Natural killer cell (primary cell): ENCODE data around the gene USP17L24. TPM values are rescaled to one million over a fixed set of nuclear protein-coding genes. Genes with fewer than 3 reads are reported as not detected.
"Not testable (repeated sequence)": the region's sequence is repeated elsewhere in the genome, so short reads cannot be mapped to it uniquely, and the experiment has no call there.

ENCODE experiments used
- ATAC-seq, 3 donors: fragments of 150-1000 bp in 2 of 3; fragments of 200-7000 bp in 1 of 3; cut with Tn5 transposase; 1 replicate in 1 of 3; 2 replicates in 2 of 3; pipeline ENCODE4 v1.10.0; 2021; ENCODE audit warnings: mild to moderate bottlenecking in 2 of 3, moderate library complexity in 2 of 3
- DNase-seq, 2 donors: peaks; one replicate each; pipeline versions ENCODE4 v3.0.0 to v3.0.0-alpha.2; 2013 to 2021; ENCODE audit warnings: mixed read lengths in 1 of 2
- H3K27ac ChIP-seq: one replicate; pipeline ENCODE4 v1.5.1; 2013; ENCODE audit warnings: mild to moderate bottlenecking, low read length
- H3K27me3 ChIP-seq: one replicate; pipeline ENCODE4 v1.6.1; 2013; ENCODE audit warnings: low read length; ENCODE audit not compliant: control insufficient read depth, insufficient read depth
- H3K36me3 ChIP-seq: one replicate; pipeline ENCODE4 v1.6.1; 2013; ENCODE audit warnings: low read length; ENCODE audit not compliant: control insufficient read depth, insufficient read depth
- H3K4me1 ChIP-seq: one replicate; pipeline ENCODE4 v1.6.1; 2013; ENCODE audit warnings: low read length; ENCODE audit not compliant: control insufficient read depth, insufficient read depth
- H3K4me3 ChIP-seq: one replicate; pipeline ENCODE4 v1.5.1; 2013; ENCODE audit warnings: low read length
- H3K9me3 ChIP-seq: one replicate; pipeline ENCODE4 v1.6.1; 2013; ENCODE audit warnings: low read length; ENCODE audit not compliant: control insufficient read depth, insufficient read depth
- H3K27ac Mint-ChIP-seq, 2 donors: one replicate each; pipeline ENCODE4 v1.8.0; 2022; ENCODE audit warnings: mild to moderate bottlenecking in 2 of 2, mixed read lengths in 2 of 2, moderate library complexity in 1 of 2
- H3K27me3 Mint-ChIP-seq, 2 donors: one replicate each; pipeline ENCODE4 v1.8.0; 2022; ENCODE audit warnings: low read depth in 2 of 2, mixed read lengths in 2 of 2
- H3K36me3 Mint-ChIP-seq: one replicate; pipeline ENCODE4 v1.8.0; 2022; ENCODE audit warnings: mixed read lengths
- H3K4me1 Mint-ChIP-seq, 2 donors: one replicate each; pipeline ENCODE4 v1.8.0; 2022; ENCODE audit warnings: mixed read lengths in 2 of 2
- H3K4me3 Mint-ChIP-seq: one replicate; pipeline ENCODE4 v1.8.0; 2022; ENCODE audit warnings: mild to moderate bottlenecking, moderate library complexity, mixed read lengths
- H3K9me3 Mint-ChIP-seq, 2 donors: one replicate each; pipeline ENCODE4 v1.8.0; 2022; ENCODE audit warnings: mixed read lengths in 2 of 2
- WGBS: methylation state at CpG from one replicate; pipeline ENCODE4 v1.1.7; 2013; ENCODE audit warnings: missing lambda C conversion rate; ENCODE audit not compliant: insufficient coverage; 5-methylcytosine and 5-hydroxymethylcytosine counted together
- intact Hi-C: fragments of 100-400 bp; cut with micrococcal nuclease; formaldehyde crosslinking; loops from one replicate; pipeline ENCODE4 v1.14.2; 2022
- total RNA-seq, 4 donors: library from RNA; stranded (reverse); fragments of 120-200 nt in 1 of 4; gene quantifications; one replicate each; pipeline versions ENCODE4 v1.2.3 to v1.2.4, GENCODE V29; 2013 to 2022

USP17L24 gene
- total RNA-seq, 3 donors from 2014 or later (not counting 1 experiment from before 2014, with no cell fraction given) = not detected

DNA sequence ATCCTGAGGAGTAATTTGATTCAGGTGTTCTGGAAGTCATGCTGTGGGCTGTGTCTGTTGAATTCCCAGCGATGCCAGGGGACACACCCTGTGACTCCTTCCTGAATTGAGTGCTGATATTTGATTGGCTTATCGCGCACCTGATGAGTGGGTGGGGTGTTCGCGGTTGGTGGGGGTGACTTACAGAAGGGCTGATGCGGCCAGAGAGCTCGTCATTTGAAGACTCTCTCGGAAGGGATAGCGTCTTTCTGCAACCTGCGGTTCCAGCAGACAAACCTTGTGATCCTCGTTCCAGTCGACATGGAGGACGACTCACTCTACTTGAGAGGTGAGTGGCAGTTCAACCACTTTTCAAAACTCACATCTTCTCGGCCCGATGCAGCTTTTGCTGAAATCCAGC, 28.4 kb downstream of the USP17L24 start, which contains the start of gene USP17L29:
TSS of gene USP17L29 (plus strand) at position 301 of the 400 bp plus-strand sequence. CDS start at position 301, 0 bp downstream.
- H3K4me1 ChIP-seq, H3K9me3 Mint-ChIP-seq, H3K9me3 ChIP-seq, H3K27me3 ChIP-seq, H3K27me3 Mint-ChIP-seq, H3K4me3 ChIP-seq, ATAC-seq, H3K4me3 Mint-ChIP-seq, H3K27ac ChIP-seq, H3K4me1 Mint-ChIP-seq, intact Hi-C loops, H3K27ac Mint-ChIP-seq, H3K36me3 ChIP-seq, DNase-seq, H3K36me3 Mint-ChIP-seq: not testable (repeated sequence)
- no CpG with 5 or more reads among the region's 15 CpGs for WGBS

DNA sequence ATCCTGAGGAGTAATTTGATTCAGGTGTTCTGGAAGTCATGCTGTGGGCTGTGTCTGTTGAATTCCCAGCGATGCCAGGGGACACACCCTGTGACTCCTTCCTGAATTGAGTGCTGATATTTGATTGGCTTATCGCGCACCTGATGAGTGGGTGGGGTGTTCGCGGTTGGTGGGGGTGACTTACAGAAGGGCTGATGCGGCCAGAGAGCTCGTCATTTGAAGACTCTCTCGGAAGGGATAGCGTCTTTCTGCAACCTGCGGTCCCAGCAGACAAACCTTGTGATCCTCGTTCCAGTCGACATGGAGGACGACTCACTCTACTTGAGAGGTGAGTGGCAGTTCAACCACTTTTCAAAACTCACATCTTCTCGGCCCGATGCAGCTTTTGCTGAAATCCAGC, 37.9 kb downstream of the USP17L24 start, which contains the start of gene USP17L30:
TSS of gene USP17L30 (plus strand) at position 301 of the 400 bp plus-strand sequence. CDS start at position 301, 0 bp downstream.
- H3K9me3 ChIP-seq, H3K27me3 Mint-ChIP-seq, H3K9me3 Mint-ChIP-seq, intact Hi-C loops, ATAC-seq, H3K36me3 ChIP-seq, DNase-seq, H3K4me1 Mint-ChIP-seq, H3K36me3 Mint-ChIP-seq, H3K27me3 ChIP-seq, H3K4me1 ChIP-seq, H3K4me3 ChIP-seq, H3K4me3 Mint-ChIP-seq, H3K27ac ChIP-seq, H3K27ac Mint-ChIP-seq: not testable (repeated sequence)
- no CpG with 5 or more reads among the region's 15 CpGs for WGBS

Other genes starting within 250 kb of the USP17L24 start
- gene FAM90A26, start 154.8 kb upstream of the USP17L24 start, total RNA-seq = not detected
- not detected for gene USP17L10, start 114.5 kb upstream of the USP17L24 start, total RNA-seq
- not detected for gene USP17L11, start 109.8 kb upstream of the USP17L24 start, total RNA-seq
- not detected for gene USP17L12, start 105.0 kb upstream of the USP17L24 start, total RNA-seq
- not detected for gene USP17L13, start 100.3 kb upstream of the USP17L24 start, total RNA-seq
- gene USP17L15, start 90.8 kb upstream of the USP17L24 start, total RNA-seq = not detected
- not detected for gene USP17L17, start 81.3 kb upstream of the USP17L24 start, total RNA-seq
- not detected for gene USP17L18, start 76.5 kb upstream of the USP17L24 start, total RNA-seq
- not detected for gene USP17L19, start 71.8 kb upstream of the USP17L24 start, total RNA-seq
- not detected for gene USP17L20, start 67.0 kb upstream of the USP17L24 start, total RNA-seq
- not detected for gene USP17L21, start 62.3 kb upstream of the USP17L24 start, total RNA-seq
- gene USP17L22, start 57.5 kb upstream of the USP17L24 start, total RNA-seq = not detected
- not detected for gene USP17L25, start 4.7 kb downstream of the USP17L24 start, total RNA-seq
- gene USP17L26, start 9.5 kb downstream of the USP17L24 start, total RNA-seq = not detected
- gene USP17L5, start 14.2 kb downstream of the USP17L24 start, total RNA-seq = not detected
- gene USP17L27, start 19.0 kb downstream of the USP17L24 start, total RNA-seq = not detected
- gene USP17L28, start 23.7 kb downstream of the USP17L24 start, total RNA-seq = not detected
- not detected for gene USP17L29, start 28.5 kb downstream of the USP17L24 start, total RNA-seq
- gene USP17L30, start 38.0 kb downstream of the USP17L24 start, total RNA-seq = not detected
- not detected for gene DEFB131A, start 119.2 kb downstream of the USP17L24 start, total RNA-seq